ENCODE measurements around the gene SGF29.

DNA sequence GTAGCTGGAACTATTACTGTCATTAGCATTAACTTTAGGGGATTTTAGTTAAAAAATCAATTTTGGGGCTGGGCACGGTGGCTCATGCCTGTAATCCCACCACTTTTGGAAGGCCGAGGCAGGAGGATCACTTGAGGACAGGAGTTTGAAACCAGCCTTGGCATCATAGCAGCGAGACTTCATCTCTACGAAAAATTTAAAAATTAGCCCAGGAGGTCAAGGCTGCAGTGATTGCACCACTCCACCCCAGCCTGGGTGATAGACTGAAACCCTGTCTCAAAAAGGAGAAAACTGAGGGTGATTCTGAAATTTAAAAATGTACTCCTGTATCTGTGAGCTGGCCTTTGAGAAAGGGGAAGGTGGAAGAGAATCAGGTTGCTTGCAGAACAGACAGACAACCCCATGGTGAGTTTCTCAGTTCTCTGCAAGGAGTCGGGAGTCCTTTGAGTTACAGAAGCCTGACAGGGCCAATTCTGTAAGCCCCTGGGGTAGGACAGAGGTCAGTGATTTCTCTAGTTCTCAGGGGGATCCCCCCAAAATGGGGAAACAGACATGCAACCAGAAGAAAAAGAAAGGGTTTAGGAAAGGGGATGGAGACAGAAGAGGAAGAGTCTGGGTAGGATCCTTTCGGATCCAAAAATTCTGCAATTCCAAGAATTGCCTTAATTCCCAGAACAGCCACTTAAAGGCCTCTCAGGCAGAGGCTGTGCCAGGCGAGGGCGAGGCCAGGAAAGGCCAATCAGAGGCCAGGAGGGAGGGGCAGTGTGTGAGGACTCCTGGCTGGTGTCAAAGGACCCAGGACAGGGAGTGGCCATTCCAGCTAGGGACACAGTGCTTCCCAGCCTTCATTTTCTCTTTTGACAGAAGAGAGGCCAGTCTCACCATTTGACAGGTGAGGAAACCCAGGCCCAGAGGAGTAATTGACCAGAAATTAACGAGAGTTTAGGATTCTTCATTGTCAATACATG is 21.7 kb upstream of the SGF29 start:
- TF ChIP-seq, protein P1, sequence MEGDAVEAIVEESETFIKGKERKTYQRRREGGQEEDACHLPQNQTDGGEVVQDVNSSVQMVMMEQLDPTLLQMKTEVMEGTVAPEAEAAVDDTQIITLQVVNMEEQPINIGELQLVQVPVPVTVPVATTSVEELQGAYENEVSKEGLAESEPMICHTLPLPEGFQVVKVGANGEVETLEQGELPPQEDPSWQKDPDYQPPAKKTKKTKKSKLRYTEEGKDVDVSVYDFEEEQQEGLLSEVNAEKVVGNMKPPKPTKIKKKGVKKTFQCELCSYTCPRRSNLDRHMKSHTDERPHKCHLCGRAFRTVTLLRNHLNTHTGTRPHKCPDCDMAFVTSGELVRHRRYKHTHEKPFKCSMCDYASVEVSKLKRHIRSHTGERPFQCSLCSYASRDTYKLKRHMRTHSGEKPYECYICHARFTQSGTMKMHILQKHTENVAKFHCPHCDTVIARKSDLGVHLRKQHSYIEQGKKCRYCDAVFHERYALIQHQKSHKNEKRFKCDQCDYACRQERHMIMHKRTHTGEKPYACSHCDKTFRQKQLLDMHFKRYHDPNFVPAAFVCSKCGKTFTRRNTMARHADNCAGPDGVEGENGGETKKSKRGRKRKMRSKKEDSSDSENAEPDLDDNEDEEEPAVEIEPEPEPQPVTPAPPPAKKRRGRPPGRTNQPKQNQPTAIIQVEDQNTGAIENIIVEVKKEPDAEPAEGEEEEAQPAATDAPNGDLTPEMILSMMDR (conservative IDR thresholded peaks at IDR 0.05): no peak
- TF ChIP-seq EZH2 (IDR thresholded peaks at IDR 0.05; ENCODE audit: low read depth): no peak

All from PC-9 (cell line).